GM18499 (cell line): ENCODE data around the gene CHRDL2.
"Not testable (repeated sequence)": the region's sequence is repeated elsewhere in the genome, so short reads cannot be mapped to it uniquely, and the experiment has no call there.

Experiments
- ATAC-seq: cut with Tn5 transposase; IDR thresholded peaks from one replicate; pipeline ENCODE4 v1.9.1; 2021; ENCODE audit warnings: moderate number of reproducible peaks; ENCODE audit not compliant: insufficient read depth, unreplicated experiment

CHRDL2 gene

GRCh38 chr11:74731301-74732094 lies at the start of gene CHRDL2:
TSS of gene CHRDL2 (minus strand) at chr11:74731426. CDS start at chr11:74730888, 538 bp downstream.
- no peak for ATAC-seq

- ATAC-seq = no peak
Observed at GRCh38 chr11:74780248-74781005, 49.2 kb upstream of the CHRDL2 start.

- ATAC-seq = no peak
Observed at GRCh38 chr11:74778581-74778980, 47.4 kb upstream of the CHRDL2 start.

GRCh38 chr11:74777877-74778276 lies 46.7 kb upstream of the CHRDL2 start:
- no peak for ATAC-seq

- ATAC-seq = no peak
Observed at GRCh38 chr11:74777038-74777437, 45.8 kb upstream of the CHRDL2 start.

GRCh38 chr11:74776546-74776945 lies 45.3 kb upstream of the CHRDL2 start:
- ATAC-seq = no peak

- no peak for ATAC-seq
Observed at GRCh38 chr11:74775762-74776161, 44.5 kb upstream of the CHRDL2 start.

GRCh38 chr11:74773476-74773875 lies 42.2 kb upstream of the CHRDL2 start:
- ATAC-seq = no peak

GRCh38 chr11:74771139-74771538 lies 39.9 kb upstream of the CHRDL2 start:
- ATAC-seq = no peak

- ATAC-seq = no peak
Observed at GRCh38 chr11:74770456-74770855, 39.2 kb upstream of the CHRDL2 start.

GRCh38 chr11:74769055-74769707 lies 38.0 kb upstream of the CHRDL2 start:
- ATAC-seq = no peak

- not testable (repeated sequence) for ATAC-seq
Observed at GRCh38 chr11:74768172-74768651, 37.0 kb upstream of the CHRDL2 start.

GRCh38 chr11:74766905-74767304 lies 35.7 kb upstream of the CHRDL2 start:
- ATAC-seq = no peak

- no peak for ATAC-seq
Observed at GRCh38 chr11:74756571-74756970, 25.3 kb upstream of the CHRDL2 start.

- no peak for ATAC-seq
Observed at GRCh38 chr11:74755395-74755995, 24.3 kb upstream of the CHRDL2 start.

- no peak for ATAC-seq
Observed at GRCh38 chr11:74754507-74755252, 23.5 kb upstream of the CHRDL2 start.

GRCh38 chr11:74751303-74751702 lies 20.1 kb upstream of the CHRDL2 start:
- ATAC-seq = no peak

GRCh38 chr11:74750598-74750997 lies 19.4 kb upstream of the CHRDL2 start:
- ATAC-seq = not testable (repeated sequence)

GRCh38 chr11:74749965-74750296 lies 18.7 kb upstream of the CHRDL2 start:
- ATAC-seq = no peak
